CD14-positive monocyte (primary cell): ENCODE data around the gene CST7. TPM values are rescaled to one million over a fixed set of nuclear protein-coding genes. Genes with fewer than 3 reads are reported as not detected.
A peak's percentile ranks its signal among the peaks of the same experiment; 100 is the strongest.

ENCODE experiments used
- DNase-seq, 3 donors: peaks; one replicate each; pipeline ENCODE4 v3.0.0-alpha.2; 2011 to 2022
- H2AFZ ChIP-seq: 2 replicates; pipeline ENCODE4 v1.6.0; 2012; ENCODE audit warnings: mild to moderate bottlenecking, low read depth, low read length, inconsistent platforms; ENCODE audit not compliant: insufficient read depth, poor library complexity, severe bottlenecking
- H3K27ac ChIP-seq, 2 donors: 1 replicate in 1 of 2; 2 replicates in 1 of 2; pipeline ENCODE4 v1.5.1; 2012 to 2013; ENCODE audit warnings: low read length in 2 of 2, control low read depth in 1 of 2, inconsistent platforms in 1 of 2, low read depth in 1 of 2, mild to moderate bottlenecking in 1 of 2
- H3K27me3 ChIP-seq, 2 donors: one replicate each; pipeline versions ENCODE4 v1.6.0 to v1.6.1; 2011 to 2013; ENCODE audit warnings: low read length in 2 of 2; ENCODE audit not compliant: control insufficient read depth in 2 of 2, insufficient read depth in 2 of 2
- H3K36me3 ChIP-seq, 2 donors: replicated peaks in 1 of 2; 1 replicate in 1 of 2; 2 replicates in 1 of 2; pipeline versions ENCODE4 v1.5.1 to v1.6.1; 2012 to 2013; ENCODE audit warnings: low read length in 2 of 2, control low read depth in 1 of 2, inconsistent platforms in 1 of 2, mild to moderate bottlenecking in 1 of 2; ENCODE audit not compliant: insufficient read depth in 2 of 2, control insufficient read depth in 1 of 2
- H3K4me1 ChIP-seq, 2 donors: 1 replicate in 1 of 2; 2 replicates in 1 of 2; pipeline versions ENCODE4 v1.5.1 to v1.6.1; 2012 to 2013; ENCODE audit warnings: low read length in 2 of 2, control low read depth in 1 of 2, inconsistent platforms in 1 of 2, mild to moderate bottlenecking in 1 of 2, moderate library complexity in 1 of 2; ENCODE audit not compliant: insufficient read depth in 2 of 2, control insufficient read depth in 1 of 2
- H3K4me2 ChIP-seq: replicated peaks from 2 replicates; pipeline ENCODE3; 2012; ENCODE audit warnings: low read length, moderate library complexity, mild to moderate bottlenecking; ENCODE audit not compliant: poor library complexity, severe bottlenecking; ENCODE audit errors: extremely low read depth
- H3K4me3 ChIP-seq, 3 experiments: fragments of 200-600 bp in 1 of 3; sonication (generic) in 1 of 3; replicated peaks in 1 of 3; 1 replicate in 2 of 3; 2 replicates in 1 of 3; pipeline ENCODE4 v1.5.1; 2011 to 2013; ENCODE audit warnings: low read length in 3 of 3, mild to moderate bottlenecking in 3 of 3, control low read depth in 2 of 3, low read depth in 2 of 3, inconsistent platforms in 1 of 3, moderate library complexity in 1 of 3
- H3K79me2 ChIP-seq: 2 replicates; pipeline ENCODE4 v1.6.0; 2012; ENCODE audit warnings: mild to moderate bottlenecking, control low read depth, inconsistent platforms, low read length, moderate library complexity; ENCODE audit not compliant: insufficient read depth
- H3K9ac ChIP-seq: 2 replicates; pipeline ENCODE4 v1.6.0; 2017; ENCODE audit warnings: low read length, mild to moderate bottlenecking; ENCODE audit not compliant: insufficient read depth, poor library complexity, severe bottlenecking
- H3K9me3 ChIP-seq, 2 donors: replicated peaks in 1 of 2; 1 replicate in 1 of 2; 2 replicates in 1 of 2; pipeline versions ENCODE4 v1.5.1 to v1.6.1; 2012 to 2013; ENCODE audit warnings: low read length in 2 of 2, control low read depth in 1 of 2; ENCODE audit not compliant: control insufficient read depth in 1 of 2, insufficient read depth in 1 of 2
- H4K20me1 ChIP-seq: 2 replicates; pipeline ENCODE4 v1.6.0; 2012; ENCODE audit warnings: mild to moderate bottlenecking, low read length, control low read depth, moderate library complexity; ENCODE audit not compliant: insufficient read depth
- H3K27ac Mint-ChIP-seq, 7 donors: one replicate each; pipeline ENCODE4 v1.8.0; 2020; ENCODE audit warnings: mild to moderate bottlenecking in 7 of 7, mixed read lengths in 7 of 7, moderate library complexity in 6 of 7, inconsistent platforms in 2 of 7
- H3K27me3 Mint-ChIP-seq, 3 donors: one replicate each; pipeline ENCODE4 v1.8.0; 2021 to 2022; ENCODE audit warnings: low read depth in 3 of 3, mild to moderate bottlenecking in 3 of 3, mixed read lengths in 3 of 3, moderate library complexity in 3 of 3, inconsistent platforms in 1 of 3
- H3K36me3 Mint-ChIP-seq, 2 donors: one replicate each; pipeline ENCODE4 v1.8.0; 2020; ENCODE audit warnings: mixed read lengths in 2 of 2, inconsistent platforms in 1 of 2, mild to moderate bottlenecking in 1 of 2
- H3K4me1 Mint-ChIP-seq: one replicate; pipeline ENCODE4 v1.8.0; 2020; ENCODE audit warnings: mild to moderate bottlenecking, mixed read lengths
- H3K4me3 Mint-ChIP-seq, 2 donors: one replicate each; pipeline ENCODE4 v1.8.0; 2020; ENCODE audit warnings: mild to moderate bottlenecking in 2 of 2, mixed read lengths in 2 of 2, moderate library complexity in 1 of 2
- H3K9me3 Mint-ChIP-seq, 7 donors: one replicate each; pipeline ENCODE4 v1.8.0; 2020 to 2022; ENCODE audit warnings: mixed read lengths in 7 of 7, mild to moderate bottlenecking in 6 of 7, moderate library complexity in 6 of 7, inconsistent platforms in 2 of 7
- CTCF ChIP-seq: fragments of 200-600 bp; IDR thresholded peaks from one replicate; pipeline ENCODE4 v1.8.0; 2022; ENCODE audit warnings: antibody characterized with exemption, mild to moderate bottlenecking
- WGBS: methylation state at CpG from one replicate; pipeline ENCODE4 v1.1.5; 2013; ENCODE audit warnings: missing lambda C conversion rate; ENCODE audit not compliant: insufficient coverage; 5-methylcytosine and 5-hydroxymethylcytosine counted together
- intact Hi-C, 2 donors: fragments of 100-400 bp; cut with micrococcal nuclease; formaldehyde crosslinking; loops; one replicate each; pipeline versions ENCODE4 v1.15.0 to v1.15.1; 2023
- polyA plus RNA-seq, 3 donors: library from polyadenylated mRNA; depleted of rRNA in 1 of 3; unstranded in 2 of 3; stranded (reverse) in 1 of 3; fragments of 300-500 nt in 2 of 3; fragments of >200 nt in 1 of 3; fragmentation: Illumina TruSeq in 2 of 3; gene quantifications; 1 replicate in 2 of 3; 2 replicates in 1 of 3; pipeline ENCODE4 v1.2.3, GENCODE V29; 2012 to 2021

CST7 gene
- polyA plus RNA-seq, 3 donors: 1.2 to 3.2 (median 1.8) TPM

DNA sequence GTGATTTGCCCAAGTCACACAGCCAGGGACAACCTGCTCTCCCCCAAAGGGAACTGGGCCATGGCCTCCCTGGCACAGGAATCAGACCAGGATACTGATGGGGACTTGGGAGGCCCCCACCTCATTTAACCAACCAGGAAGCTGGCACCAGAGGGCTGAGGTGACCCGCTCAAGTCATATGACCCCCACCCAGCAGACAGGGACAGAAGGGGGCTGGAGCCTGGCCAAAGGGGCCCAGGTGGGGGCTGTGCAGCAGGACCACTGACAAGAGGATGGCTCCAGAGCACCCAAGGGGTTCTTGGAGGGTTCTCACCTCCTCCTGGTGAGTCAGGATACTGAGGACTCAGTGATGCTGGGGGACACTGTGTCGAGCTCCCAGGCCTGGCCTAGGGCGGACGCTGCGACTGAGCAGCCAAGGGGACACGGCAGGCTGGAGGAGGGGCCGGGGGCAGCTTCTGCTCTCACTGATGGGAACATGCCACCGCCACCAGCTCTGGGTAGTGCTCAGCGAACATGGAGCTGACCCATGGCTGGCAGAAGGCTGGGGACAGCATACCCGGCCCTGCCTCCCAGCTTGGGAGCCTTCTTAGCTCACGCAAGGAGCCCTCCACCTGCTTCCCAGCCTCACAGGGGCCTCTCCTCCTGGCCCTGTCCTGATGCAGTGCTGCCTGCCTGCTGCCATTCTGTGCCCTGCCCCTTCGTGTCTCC, 1.2 kb downstream of the CST7 start:
- H3K79me2 ChIP-seq: peaks cover 54% of the 10 kb centered on the region
- intact Hi-C loops: no loop called here
- H3K27ac ChIP-seq: peak overlapping the region; percentile 2 to 33
- H3K36me3 ChIP-seq: no peaks in the 10 kb centered on the region
- peaks cover 20 to 26% (median 22%) of the 10 kb centered on the region in 7 donors for H3K9me3 Mint-ChIP-seq
- peaks cover 65 to 66% of the 10 kb centered on the region in 2 donors for H3K4me1 ChIP-seq
- peaks cover 0 to 5% of the 10 kb centered on the region in 2 donors for H3K9me3 ChIP-seq
- no peak for TF ChIP-seq CTCF
- H3K36me3 Mint-ChIP-seq: peaks cover 5 to 15% of the 10 kb centered on the region in 2 donors
- H4K20me1 ChIP-seq: no peaks in the 10 kb centered on the region
- peak overlapping the region; percentile 52 for H3K9ac ChIP-seq
- peak overlapping the region; percentile 63 for H3K4me2 ChIP-seq
- H3K27me3 ChIP-seq: no peaks in the 10 kb centered on the region
- H2AFZ ChIP-seq: peak overlapping the region; percentile 66
- peaks cover 73% of the 10 kb centered on the region for H3K4me1 Mint-ChIP-seq
- peak overlapping the region in 1 of 3 experiments; percentile 59 for H3K4me3 ChIP-seq
- peak overlapping the region in 5 of 7 donors; percentile 57 to 87 (median 73) for H3K27ac Mint-ChIP-seq
- DNase-seq: no peak
- H3K27me3 Mint-ChIP-seq: peaks cover 0 to 9% (median 2%) of the 10 kb centered on the region in 3 donors
- peak overlapping the region; percentile 53 to 83 for H3K4me3 Mint-ChIP-seq
- WGBS: 32% methylated on average over 11 of the region's 12 CpGs

GRCh38 chr20:24950836-24951525, 1.9 kb downstream of the CST7 start:
- WGBS: 60% methylated on average over 13 of the region's 16 CpGs
- peak overlapping the region in 1 of 2 donors; percentile 51 for H3K27ac ChIP-seq
- H3K9me3 ChIP-seq: peaks cover 0 to 5% of the 10 kb centered on the region in 2 donors
- peaks cover 0 to 9% (median 2%) of the 10 kb centered on the region in 3 donors for H3K27me3 Mint-ChIP-seq
- peak overlapping the region; percentile 63 for H3K4me2 ChIP-seq
- peaks cover 56% of the 10 kb centered on the region for H3K79me2 ChIP-seq
- peaks cover 66 to 67% of the 10 kb centered on the region in 2 donors for H3K4me1 ChIP-seq
- intact Hi-C loops: no loop called here
- peak overlapping the region in 1 of 3 experiments; percentile 59 for H3K4me3 ChIP-seq
- DNase-seq: no peak
- H3K4me3 Mint-ChIP-seq: peak overlapping the region; percentile 53 to 60
- peak overlapping the region; percentile 45 to 83 (median 59) for H3K27ac Mint-ChIP-seq
- H3K9me3 Mint-ChIP-seq: peaks cover 15 to 20% (median 19%) of the 10 kb centered on the region in 7 donors
- H2AFZ ChIP-seq: peak overlapping the region; percentile 66
- no peaks in the 10 kb centered on the region for H3K27me3 ChIP-seq
- peaks cover 78% of the 10 kb centered on the region for H3K4me1 Mint-ChIP-seq
- peaks cover 5 to 11% of the 10 kb centered on the region in 2 donors for H3K36me3 Mint-ChIP-seq
- no peaks in the 10 kb centered on the region for H3K36me3 ChIP-seq
- H4K20me1 ChIP-seq: no peaks in the 10 kb centered on the region
- no peak for TF ChIP-seq CTCF
- peak overlapping the region; percentile 52 for H3K9ac ChIP-seq
